Calu3 (cell line): ENCODE measurements around the gene DNAAF1. TPM values are rescaled to one million over a fixed set of nuclear protein-coding genes. Genes with fewer than 3 reads are reported as not detected.
A peak's percentile ranks its signal among the peaks of the same experiment; 100 is the strongest.
"Not testable (repeated sequence)": the region's sequence is repeated elsewhere in the genome, so short reads cannot be mapped to it uniquely, and the experiment has no call there.

Experiments used
- BruUV-seq: library from RNA; stranded (reverse); fragments of 400-500 nt; replicated peaks from 2 replicates; lab custom pipeline; 2021; lab: Mats Ljungman, UMichigan
- CTCF ChIA-PET: fragments of 300-600 bp; sonication (Branson Sonifier 250); formaldehyde crosslinking; loops from one replicate; lab custom pipeline; 2022; ENCODE audit warnings: antibody characterized with exemption; lab: Charles Lee
- DNase-seq: peaks from one replicate; pipeline ENCODE4 v3.0.0; 2022
- H3K27ac Mint-ChIP-seq: one replicate; pipeline ENCODE4 v1.8.0; 2022; ENCODE audit warnings: mixed read lengths; ENCODE audit not compliant: unreplicated experiment
- H3K27me3 Mint-ChIP-seq: one replicate; pipeline ENCODE4 v1.8.0; 2022; ENCODE audit warnings: mixed read lengths; ENCODE audit not compliant: unreplicated experiment
- H3K36me3 Mint-ChIP-seq: one replicate; pipeline ENCODE4 v1.8.0; 2022; ENCODE audit warnings: mild to moderate bottlenecking, moderate library complexity, mixed read lengths; ENCODE audit not compliant: insufficient read depth, unreplicated experiment
- H3K4me1 Mint-ChIP-seq: one replicate; pipeline ENCODE4 v1.8.0; 2022; ENCODE audit warnings: mild to moderate bottlenecking, low read depth, mixed read lengths; ENCODE audit not compliant: unreplicated experiment
- H3K4me3 Mint-ChIP-seq: one replicate; pipeline ENCODE4 v1.8.0; 2022; ENCODE audit warnings: mild to moderate bottlenecking, low read depth, moderate library complexity, mixed read lengths; ENCODE audit not compliant: unreplicated experiment
- H3K9me3 Mint-ChIP-seq: one replicate; pipeline ENCODE4 v1.8.0; 2022; ENCODE audit warnings: low read depth, mixed read lengths; ENCODE audit not compliant: unreplicated experiment
- intact Hi-C: fragments of 100-400 bp; cut with micrococcal nuclease; formaldehyde crosslinking; loops from one replicate; pipeline ENCODE4 v1.10.0; 2022; ENCODE audit not compliant: unreplicated experiment
- total RNA-seq: library from RNA; stranded (reverse); gene quantifications from 2 replicates; pipeline ENCODE4 v1.2.3, GENCODE V29; 2022
- TF ChIP-seq, protein P1 (sequence below): fragments of 200-600 bp; IDR thresholded peaks from one replicate; pipeline ENCODE4 v1.8.0; 2022; ENCODE audit warnings: antibody characterized with exemption; ENCODE audit not compliant: unreplicated experiment

The DNAAF1 gene
- total RNA-seq, 1 experiment from 2014 or later: not detected

DNA sequence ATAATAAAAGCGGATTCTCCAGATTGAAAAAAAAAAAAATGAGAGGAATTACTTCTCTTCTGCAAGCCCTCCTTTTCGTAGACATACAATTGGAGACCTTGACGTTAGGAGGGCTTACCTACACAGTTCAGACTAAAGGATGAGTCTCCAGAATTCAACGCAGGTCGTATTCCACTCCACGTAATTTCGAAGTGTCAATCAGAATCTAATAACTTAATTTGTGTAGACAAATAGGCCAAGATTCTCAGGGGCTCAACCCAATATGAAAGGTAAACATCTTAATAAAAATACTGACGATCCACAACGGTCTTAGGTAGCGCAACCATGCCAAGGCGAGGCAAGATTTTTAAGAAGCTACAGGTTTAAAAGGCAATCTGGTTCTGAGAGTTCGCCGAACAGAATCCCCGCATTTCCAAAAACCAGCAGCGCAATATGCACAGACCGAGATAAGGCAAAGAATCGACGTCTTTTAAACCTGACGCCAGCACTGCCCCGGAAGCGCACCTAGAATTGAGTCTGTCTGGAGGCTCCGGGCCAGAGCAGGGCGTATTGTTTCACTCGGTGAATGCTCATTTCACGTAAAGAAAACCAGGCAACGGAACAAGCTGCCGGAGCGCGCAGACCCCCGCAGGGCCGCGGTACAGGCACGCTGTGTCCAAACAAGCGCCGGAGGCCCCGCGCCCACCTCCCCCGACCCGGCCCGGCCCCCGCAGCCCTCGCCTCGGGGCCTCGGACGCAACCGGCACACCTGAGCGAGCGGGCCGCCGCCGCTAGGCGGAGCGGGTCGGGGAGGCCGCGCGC lies 29.0 kb upstream of the DNAAF1 start:
- BruUV-seq: no TSS peak

DNA sequence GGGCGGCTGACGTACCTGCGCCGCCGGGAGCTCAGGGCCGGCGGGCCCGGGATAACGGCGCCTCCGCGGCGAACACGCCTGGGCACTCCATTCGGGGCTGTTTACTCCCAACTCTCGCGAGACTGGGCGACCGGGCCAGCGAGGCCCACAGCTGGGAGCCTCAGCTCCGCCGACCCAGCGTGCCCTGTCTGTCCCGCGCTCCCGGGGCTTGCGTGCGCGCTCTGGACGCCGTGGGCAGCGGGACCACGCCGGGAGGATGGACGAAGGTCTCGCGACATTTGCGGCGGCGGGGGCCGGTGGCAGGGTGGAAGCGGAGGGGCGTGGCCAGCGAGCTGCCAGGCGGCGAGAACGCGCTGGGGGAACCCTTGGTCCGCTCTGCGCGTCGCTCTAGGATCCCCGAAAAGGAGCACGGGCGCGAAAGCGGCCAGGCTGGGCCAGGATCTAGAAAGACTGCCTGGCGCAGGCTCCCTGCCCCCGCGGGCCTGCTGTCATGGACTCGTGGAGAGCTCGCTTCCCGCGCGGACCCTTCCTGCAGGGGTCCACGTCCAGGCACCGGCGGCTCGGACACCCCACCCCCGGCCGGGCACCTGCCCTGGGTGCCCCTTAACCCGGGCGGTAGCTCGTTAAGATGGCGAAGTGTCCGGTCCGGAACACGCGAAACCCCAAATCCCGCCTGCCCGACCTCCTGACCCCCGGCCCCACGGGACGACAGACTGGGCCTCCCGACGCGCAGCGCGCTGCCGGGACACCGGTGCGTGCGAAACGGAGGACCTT lies 28.2 kb upstream of the DNAAF1 start, which contains the start of gene MBTPS1:
TSS of gene MBTPS1 (minus strand) at position 223 of the 774 bp plus-strand sequence. CDS start 15,159 bp downstream, outside the sequence.
- Mint-ChIP-seq H3K27me3 (no peaks in the 10 kb centered on the region), H3K27ac (peak within 1 kb of the TSS; percentile 88), H3K9me3 (no peaks in the 10 kb centered on the region), H3K36me3 (peaks cover 29% of the 10 kb centered on the region), H3K4me1 (peaks cover 8% of the 10 kb centered on the region), H3K4me3 (peak within 1 kb of the TSS; percentile 82)
- CTCF ChIA-PET: interaction anchor here (0.7 to 1.8 kb wide), 9 partner anchors 13 to 70 kb away, joined by 3 to 15 read pairs (median 4); partner anchors contain the start of genes DNAAF1, HSDL1 and TAF1C
- TSS peak; percentile 87 for BruUV-seq
- intact Hi-C loops: no loop called here
- peak; percentile 100 for DNase-seq
- TF ChIP-seq, protein P1, sequence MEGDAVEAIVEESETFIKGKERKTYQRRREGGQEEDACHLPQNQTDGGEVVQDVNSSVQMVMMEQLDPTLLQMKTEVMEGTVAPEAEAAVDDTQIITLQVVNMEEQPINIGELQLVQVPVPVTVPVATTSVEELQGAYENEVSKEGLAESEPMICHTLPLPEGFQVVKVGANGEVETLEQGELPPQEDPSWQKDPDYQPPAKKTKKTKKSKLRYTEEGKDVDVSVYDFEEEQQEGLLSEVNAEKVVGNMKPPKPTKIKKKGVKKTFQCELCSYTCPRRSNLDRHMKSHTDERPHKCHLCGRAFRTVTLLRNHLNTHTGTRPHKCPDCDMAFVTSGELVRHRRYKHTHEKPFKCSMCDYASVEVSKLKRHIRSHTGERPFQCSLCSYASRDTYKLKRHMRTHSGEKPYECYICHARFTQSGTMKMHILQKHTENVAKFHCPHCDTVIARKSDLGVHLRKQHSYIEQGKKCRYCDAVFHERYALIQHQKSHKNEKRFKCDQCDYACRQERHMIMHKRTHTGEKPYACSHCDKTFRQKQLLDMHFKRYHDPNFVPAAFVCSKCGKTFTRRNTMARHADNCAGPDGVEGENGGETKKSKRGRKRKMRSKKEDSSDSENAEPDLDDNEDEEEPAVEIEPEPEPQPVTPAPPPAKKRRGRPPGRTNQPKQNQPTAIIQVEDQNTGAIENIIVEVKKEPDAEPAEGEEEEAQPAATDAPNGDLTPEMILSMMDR: no peak

More for the DNA sequence above, 29.0 kb upstream of the DNAAF1 start:
- intact Hi-C loops: no loop called here
- CTCF ChIA-PET: interaction anchor here (0.7 to 1.8 kb wide), 8 partner anchors 13 to 71 kb away, joined by 3 to 15 read pairs (median 4); partner anchors contain the start of genes DNAAF1, HSDL1 and TAF1C
- peaks cover 8% of the 10 kb centered on the region for H3K4me1 Mint-ChIP-seq
- DNase-seq: no peak
- H3K27me3 Mint-ChIP-seq: no peaks in the 10 kb centered on the region
- TF ChIP-seq, protein P1: peak; percentile 39
- peak overlapping the region; percentile 88 for H3K27ac Mint-ChIP-seq
- peaks cover 29% of the 10 kb centered on the region for H3K36me3 Mint-ChIP-seq
- H3K4me3 Mint-ChIP-seq: peak overlapping the region; percentile 82
- no peaks in the 10 kb centered on the region for H3K9me3 Mint-ChIP-seq

DNA sequence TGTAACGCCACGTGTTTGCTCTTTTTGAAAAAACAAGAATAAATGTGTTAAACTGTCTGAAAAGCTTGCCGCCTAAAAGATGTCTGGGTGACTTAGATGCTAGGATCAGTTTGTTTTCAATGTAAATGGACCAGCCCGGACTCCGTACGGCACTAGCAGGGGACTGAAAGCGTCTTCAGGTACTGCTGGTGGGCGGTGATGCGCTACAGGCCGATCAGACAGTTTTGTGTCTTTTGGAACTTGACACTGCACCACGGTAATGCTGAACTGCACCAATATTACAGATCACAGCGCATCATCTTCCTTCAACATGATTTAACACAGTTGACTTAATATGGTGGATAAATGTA lies 27.6 kb upstream of the DNAAF1 start:
- intact Hi-C loops: no loop called here
- TF ChIP-seq, protein P1: no peak
- CTCF ChIA-PET: interaction anchor here (1.0 to 1.8 kb wide), 6 partner anchors 27 to 69 kb away, joined by 4 to 15 read pairs (median 4); partner anchors contain the start of genes DNAAF1, HSDL1 and TAF1C
- H3K36me3 Mint-ChIP-seq: peaks cover 29% of the 10 kb centered on the region
- BruUV-seq: no TSS peak
- no peaks in the 10 kb centered on the region for H3K27me3 Mint-ChIP-seq
- H3K4me3 Mint-ChIP-seq: peak overlapping the region; percentile 82
- H3K4me1 Mint-ChIP-seq: peaks cover 8% of the 10 kb centered on the region
- no peaks in the 10 kb centered on the region for H3K9me3 Mint-ChIP-seq
- H3K27ac Mint-ChIP-seq: peak overlapping the region; percentile 88
- DNase-seq: no peak

DNA sequence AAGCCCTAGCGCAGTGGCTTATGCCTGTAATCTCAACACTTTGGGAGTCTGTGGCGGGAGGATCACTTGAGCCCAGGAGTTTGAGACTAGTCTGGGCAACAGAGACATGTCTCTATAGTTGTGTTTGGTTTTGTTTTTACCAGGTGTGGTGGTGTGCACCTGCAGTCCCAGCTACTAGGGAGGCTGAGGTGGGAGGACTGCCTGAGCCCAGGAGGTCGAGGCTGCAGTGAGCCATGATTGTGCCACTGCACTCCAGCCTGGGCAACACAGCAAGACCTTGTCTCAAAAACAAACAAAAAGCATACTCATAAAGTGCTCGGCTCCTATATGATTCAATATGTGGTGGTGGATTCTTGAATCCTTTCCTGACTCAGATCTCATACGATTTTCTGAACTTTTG lies 26.8 kb upstream of the DNAAF1 start:
- H3K27me3 Mint-ChIP-seq, H3K27ac Mint-ChIP-seq, BruUV-seq, H3K4me3 Mint-ChIP-seq, DNase-seq, CTCF ChIA-PET, intact Hi-C loops, H3K4me1 Mint-ChIP-seq, H3K9me3 Mint-ChIP-seq: not testable (repeated sequence)
- H3K36me3 Mint-ChIP-seq: peaks cover 29% of the 10 kb centered on the region
